IMR-90 (cell line): Measurements from ENCODE around the gene CARNS1. TPM values are rescaled to one million over a fixed set of nuclear protein-coding genes. Genes with fewer than 3 reads are reported as not detected.

ENCODE experiments used
- ATAC-seq: fragments of 200-7000 bp; cut with Tn5 transposase; 2 replicates; pipeline ENCODE4 v1.9.1; 2020; ENCODE audit warnings: low read depth, mild to moderate bottlenecking, moderate library complexity
- BruUV-seq: library from RNA; stranded (reverse); fragments of 400-500 nt; replicated peaks from 2 replicates; lab custom pipeline; 2021; lab: Mats Ljungman, UMichigan
- CTCF ChIA-PET: fragments of 300-600 bp; formaldehyde crosslinking; extraction: SDS; loops from one replicate; lab custom pipeline; 2021; ENCODE audit warnings: antibody characterized with exemption; lab: Yijun Ruan, JAX
- POLR2A ChIA-PET: fragments of 300-600 bp; sonication (Branson Sonifier 250); formaldehyde crosslinking; loops from one replicate; lab custom pipeline; 2022; ENCODE audit warnings: antibody characterized with exemption; ENCODE audit not compliant: unreplicated experiment; lab: Charles Lee
- DNase-seq: peaks from one replicate; pipeline ENCODE4 v3.0.0; 2013
- H2AFZ ChIP-seq: replicated peaks from 2 replicates; pipeline ENCODE3; 2013; ENCODE audit warnings: low read length, mild to moderate bottlenecking; ENCODE audit not compliant: poor library complexity
- H2AK5ac ChIP-seq: 2 replicates; pipeline ENCODE4 v1.6.1; 2013; ENCODE audit warnings: low read depth, low read length, inconsistent platforms
- H2AK9ac ChIP-seq: replicated peaks from 2 replicates; pipeline ENCODE3; 2013; ENCODE audit warnings: mild to moderate bottlenecking, low read depth, low read length, moderate library complexity; ENCODE audit not compliant: poor library complexity
- H2BK120ac ChIP-seq: 2 replicates; pipeline ENCODE4 v1.6.1; 2013; ENCODE audit warnings: low read depth, low read length, inconsistent platforms
- H2BK15ac ChIP-seq: 3 replicates; pipeline ENCODE4 v1.6.1; 2013; ENCODE audit warnings: low read depth, low read length, inconsistent platforms
- H2BK20ac ChIP-seq: 2 replicates; pipeline ENCODE4 v1.6.1; 2013; ENCODE audit warnings: low read depth, mild to moderate bottlenecking, inconsistent platforms, low read length, moderate library complexity
- H2BK5ac ChIP-seq: 2 replicates; pipeline ENCODE4 v1.6.1; 2013; ENCODE audit warnings: mild to moderate bottlenecking, low read depth, low read length, inconsistent platforms; ENCODE audit not compliant: poor library complexity, severe bottlenecking
- H3K14ac ChIP-seq: replicated peaks from 2 replicates; pipeline ENCODE4 v1.6.1; 2013; ENCODE audit warnings: low read depth, low read length, inconsistent platforms
- H3K18ac ChIP-seq: 2 replicates; pipeline ENCODE4 v1.6.1; 2013; ENCODE audit warnings: low read depth, low read length, control low read depth
- H3K23ac ChIP-seq: 2 replicates; pipeline ENCODE4 v1.6.1; 2013; ENCODE audit warnings: low read depth, low read length, inconsistent platforms
- H3K27ac ChIP-seq: 2 replicates; pipeline ENCODE4 v1.5.1; 2013; ENCODE audit warnings: mild to moderate bottlenecking, control low read depth, low read length; ENCODE audit not compliant: insufficient read depth
- H3K27me3 ChIP-seq: 2 replicates; pipeline ENCODE4 v1.6.1; 2013; ENCODE audit warnings: low read length; ENCODE audit not compliant: control insufficient read depth, insufficient read depth
- H3K36me3 ChIP-seq: 2 replicates; pipeline ENCODE4 v1.6.1; 2013; ENCODE audit warnings: low read length, mixed read lengths; ENCODE audit not compliant: control insufficient read depth, insufficient read depth
- H3K4ac ChIP-seq: 2 replicates; pipeline ENCODE4 v1.6.1; 2013; ENCODE audit warnings: low read depth, low read length, inconsistent platforms
- H3K4me1 ChIP-seq: 2 replicates; pipeline ENCODE4 v1.6.1; 2013; ENCODE audit warnings: low read length, mixed read lengths; ENCODE audit not compliant: control insufficient read depth, insufficient read depth
- H3K4me2 ChIP-seq: 2 replicates; pipeline ENCODE4 v1.6.1; 2013; ENCODE audit warnings: low read depth, mild to moderate bottlenecking, control low read depth, low read length, moderate library complexity
- H3K4me3 ChIP-seq: 2 replicates; pipeline ENCODE4 v1.5.1; 2013; ENCODE audit warnings: low read depth, mild to moderate bottlenecking, control low read depth, low read length, moderate library complexity; ENCODE audit not compliant: insufficient read depth
- H3K56ac ChIP-seq: 2 replicates; pipeline ENCODE4 v1.6.1; 2013; ENCODE audit warnings: low read length, inconsistent platforms; ENCODE audit not compliant: insufficient read depth; ENCODE audit errors: extremely low read depth
- H3K79me1 ChIP-seq, 2 experiments: 2 replicates each; pipeline ENCODE4 v1.6.1; 2013; ENCODE audit warnings: low read length in 2 of 2, inconsistent platforms in 1 of 2, low read depth in 1 of 2
- H3K9ac ChIP-seq: 2 replicates; pipeline ENCODE4 v1.6.1; 2013; ENCODE audit warnings: low read depth, low read length, control low read depth
- H3K9me1 ChIP-seq: 2 replicates; pipeline ENCODE4 v1.6.1; 2013; ENCODE audit warnings: low read length, inconsistent platforms; ENCODE audit not compliant: insufficient read depth
- H3K9me3 ChIP-seq: 2 replicates; pipeline ENCODE4 v1.6.1; 2013; ENCODE audit warnings: low read length; ENCODE audit not compliant: control insufficient read depth, insufficient read depth
- H4K20me1 ChIP-seq: 2 replicates; pipeline ENCODE4 v1.6.1; 2013; ENCODE audit warnings: low read length, inconsistent platforms; ENCODE audit not compliant: insufficient read depth
- H4K5ac ChIP-seq: 2 replicates; pipeline ENCODE4 v1.6.1; 2013; ENCODE audit warnings: mild to moderate bottlenecking, low read depth, low read length, control low read depth
- H4K8ac ChIP-seq, 2 experiments: 2 replicates each; pipeline ENCODE4 v1.6.1; 2013; ENCODE audit warnings: low read depth in 2 of 2, low read length in 2 of 2, control low read depth in 1 of 2, inconsistent platforms in 1 of 2
- H4K91ac ChIP-seq: 2 replicates; pipeline ENCODE4 v1.6.1; 2013; ENCODE audit warnings: low read depth, low read length, inconsistent platforms; ENCODE audit not compliant: insufficient read depth
- BHLHE40 ChIP-seq: fragments of 150-350 bp; IDR thresholded peaks from 2 replicates; pipeline ENCODE4 v1.6.1; 2016; ENCODE audit warnings: mild to moderate bottlenecking, low read depth, low read length
- CEBPB ChIP-seq: IDR thresholded peaks from 2 replicates; pipeline ENCODE4 v1.6.1; 2012; ENCODE audit warnings: low read depth, low read length, improper control_type of control experiment
- CHD1 ChIP-seq: IDR thresholded peaks from 2 replicates; pipeline ENCODE4 v1.6.1; 2012; ENCODE audit warnings: low read depth, low read length, improper control_type of control experiment
- MAFK ChIP-seq: IDR thresholded peaks from 2 replicates; pipeline ENCODE4 v1.6.1; 2012; ENCODE audit warnings: low read depth, low read length, improper control_type of control experiment
- MAZ ChIP-seq: IDR thresholded peaks from 2 replicates; pipeline ENCODE4 v1.6.1; 2012; ENCODE audit warnings: low read depth, mild to moderate bottlenecking, low read length, improper control_type of control experiment, moderate library complexity, borderline replicate concordance
- MXI1 ChIP-seq: IDR thresholded peaks from 2 replicates; pipeline ENCODE4 v1.6.1; 2012; ENCODE audit warnings: low read depth, mild to moderate bottlenecking, low read length, moderate library complexity, borderline replicate concordance
- NFE2L2 ChIP-seq: fragments of 150-350 bp; IDR thresholded peaks from 2 replicates; pipeline ENCODE4 v1.6.1; 2016; ENCODE audit warnings: low read depth, mild to moderate bottlenecking, low read length
- POLR2A ChIP-seq: IDR thresholded peaks from 2 replicates; pipeline ENCODE4 v1.6.1; 2012; ENCODE audit warnings: mild to moderate bottlenecking, low read depth, low read length
- RAD21 ChIP-seq: IDR thresholded peaks from 2 replicates; pipeline ENCODE4 v1.6.1; 2012; ENCODE audit warnings: low read length, improper control_type of control experiment
- RCOR1 ChIP-seq: IDR thresholded peaks from 2 replicates; pipeline ENCODE4 v1.6.1; 2012; ENCODE audit warnings: mild to moderate bottlenecking, low read length, improper control_type of control experiment; ENCODE audit not compliant: insufficient replicate concordance
- RFX5 ChIP-seq: IDR thresholded peaks from 2 replicates; pipeline ENCODE4 v1.8.0; 2012; ENCODE audit warnings: low read depth, mild to moderate bottlenecking, low read length, moderate library complexity
- SMC3 ChIP-seq: fragments of 150-350 bp; IDR thresholded peaks from 2 replicates; pipeline ENCODE4 v1.6.1; 2016; ENCODE audit warnings: low read depth, mild to moderate bottlenecking, antibody characterized with exemption, low read length, moderate library complexity
- WGBS, 2 experiments: methylation state at CpG; one replicate each; pipeline versions ENCODE4 v1.1.5 to v1.1.7; 2013; ENCODE audit warnings: missing lambda C conversion rate in 2 of 2; ENCODE audit not compliant: insufficient read length in 1 of 2; ENCODE audit errors: extremely low coverage in 2 of 2; 5-methylcytosine and 5-hydroxymethylcytosine counted together
- dilution Hi-C: fragments of 300-500 bp; cut with HindIII; formaldehyde crosslinking; loops from one replicate; pipeline ENCODE4 v1.14.3; 2018; ENCODE audit warnings: low sequenced_read_pairs; ENCODE audit not compliant: unreplicated experiment
- in situ Hi-C: fragments of 300-500 bp; cut with MboI; formaldehyde crosslinking; loops from 3 replicates; pipeline ENCODE4 v1.14.3; 2019; ENCODE audit warnings: low sequenced_read_pairs, inconsistent platforms, mixed read lengths
- intact Hi-C: fragments of 100-400 bp; cut with micrococcal nuclease; formaldehyde crosslinking; loops from 2 replicates; pipeline ENCODE4 v1.10.0; 2022
- polyA plus RNA-seq, 3 experiments: library from polyadenylated mRNA; depleted of rRNA; stranded (reverse); fragments of >200 nt; gene quantifications; 2 replicates each; pipeline ENCODE4 v1.2.3, GENCODE V29; 2012; ENCODE audit warnings: low replicate concordance in 1 of 3
- total RNA-seq: library from RNA; depleted of rRNA; stranded (reverse); fragments of >200 nt; gene quantifications from 2 replicates; pipeline ENCODE4 v1.2.3, GENCODE V29; 2012
- TF ChIP-seq, protein P1 (sequence below): fragments of 150-350 bp; IDR thresholded peaks from 2 replicates; pipeline ENCODE4 v1.6.1; 2017; ENCODE audit warnings: mild to moderate bottlenecking, antibody characterized with exemption, low read length, low read depth
- TF ChIP-seq, protein P2 (sequence below): fragments of 150-350 bp; IDR thresholded peaks from 2 replicates; pipeline ENCODE4 v1.6.1; 2016; ENCODE audit warnings: low read depth, mild to moderate bottlenecking, low read length, moderate library complexity, borderline replicate concordance

CARNS1 gene
- total and polyA plus RNA-seq, 2 of the 4 experiments (the other 2 are of a cell fraction) = under 0.01 to 0.32 TPM

DNA sequence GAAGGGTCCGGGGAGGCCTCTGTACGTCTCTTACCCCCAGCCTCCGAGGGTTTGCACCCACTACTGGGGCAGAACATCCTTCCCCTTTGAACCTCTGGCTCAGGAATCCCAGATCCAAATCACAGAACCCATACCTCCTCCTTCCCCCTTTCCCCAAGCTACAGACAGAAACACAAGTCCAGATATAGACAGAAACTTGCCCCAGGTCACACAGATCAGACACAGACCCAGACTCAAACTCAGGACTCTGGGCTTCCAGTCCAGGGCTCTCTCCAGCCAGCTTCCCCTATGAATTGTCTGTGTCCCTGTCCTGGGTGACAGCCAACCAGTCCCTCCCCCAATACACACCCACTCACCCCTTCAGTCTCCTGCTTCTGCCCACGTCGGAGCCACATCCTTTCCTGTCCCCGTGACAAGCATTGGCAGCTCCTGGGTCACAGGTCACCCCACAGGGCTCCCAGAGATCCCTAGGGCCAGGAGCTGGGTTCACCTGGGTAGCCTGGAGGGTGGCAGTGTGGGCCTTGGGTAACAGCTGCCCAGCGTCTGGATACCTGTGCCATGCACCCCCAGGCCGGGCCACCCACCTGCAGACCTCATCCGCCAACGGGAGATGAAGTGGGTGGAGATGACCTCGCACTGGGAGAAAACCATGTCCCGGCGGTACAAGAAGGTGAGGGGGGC is 10.8 kb upstream of the CARNS1 start:
- no peak for ATAC-seq
- Histone ChIP-seq H4K20me1 (peaks cover 14% of the 10 kb centered on the region), H3K14ac (no peak overlapping the region), H3K4me1 (peaks cover 11% of the 10 kb centered on the region), H3K56ac (no peak overlapping the region), H4K5ac (no peak overlapping the region), H3K27me3 (peaks cover 24% of the 10 kb centered on the region), H3K9me1 (no peaks in the 10 kb centered on the region), H3K23ac (no peak overlapping the region), H4K8ac (no peak overlapping the region), H3K4ac (no peak overlapping the region), H2AFZ (no peak overlapping the region), H2BK15ac (no peak overlapping the region), H3K18ac (no peak overlapping the region), H2BK120ac (no peak overlapping the region), H3K79me1 (peaks cover 8 to 15% of the 10 kb centered on the region in 2 experiments; a peak in 3 of 4 replicates), H3K4me2 (no peak overlapping the region), H3K9me3 (no peaks in the 10 kb centered on the region), H3K27ac (no peak overlapping the region), H3K9ac (no peak overlapping the region), H2BK20ac (no peak overlapping the region), H2AK5ac (no peak overlapping the region), H2BK5ac (no peak overlapping the region), H3K4me3 (no peak overlapping the region), H2AK9ac (no peak overlapping the region), H3K36me3 (peaks cover 7% of the 10 kb centered on the region; the same call in 1 of the 2 replicates), H4K91ac (no peak overlapping the region)
- dilution Hi-C loops (no loop called here), in situ Hi-C loops (no loop called here), intact Hi-C loops (no loop called here)
- TF ChIP-seq, protein P1, sequence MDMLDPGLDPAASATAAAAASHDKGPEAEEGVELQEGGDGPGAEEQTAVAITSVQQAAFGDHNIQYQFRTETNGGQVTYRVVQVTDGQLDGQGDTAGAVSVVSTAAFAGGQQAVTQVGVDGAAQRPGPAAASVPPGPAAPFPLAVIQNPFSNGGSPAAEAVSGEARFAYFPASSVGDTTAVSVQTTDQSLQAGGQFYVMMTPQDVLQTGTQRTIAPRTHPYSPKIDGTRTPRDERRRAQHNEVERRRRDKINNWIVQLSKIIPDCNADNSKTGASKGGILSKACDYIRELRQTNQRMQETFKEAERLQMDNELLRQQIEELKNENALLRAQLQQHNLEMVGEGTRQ = no peak
- TF ChIP-seq MAFK (no peak), MAZ (no peak), RFX5 (no peak), RAD21 (no peak), NFE2L2 (no peak), BHLHE40 (no peak), MXI1 (no peak), CEBPB (no peak), CHD1 (no peak), POLR2A (no peak), RCOR1 (no peak), SMC3 (no peak)
- TF ChIP-seq, protein P2, sequence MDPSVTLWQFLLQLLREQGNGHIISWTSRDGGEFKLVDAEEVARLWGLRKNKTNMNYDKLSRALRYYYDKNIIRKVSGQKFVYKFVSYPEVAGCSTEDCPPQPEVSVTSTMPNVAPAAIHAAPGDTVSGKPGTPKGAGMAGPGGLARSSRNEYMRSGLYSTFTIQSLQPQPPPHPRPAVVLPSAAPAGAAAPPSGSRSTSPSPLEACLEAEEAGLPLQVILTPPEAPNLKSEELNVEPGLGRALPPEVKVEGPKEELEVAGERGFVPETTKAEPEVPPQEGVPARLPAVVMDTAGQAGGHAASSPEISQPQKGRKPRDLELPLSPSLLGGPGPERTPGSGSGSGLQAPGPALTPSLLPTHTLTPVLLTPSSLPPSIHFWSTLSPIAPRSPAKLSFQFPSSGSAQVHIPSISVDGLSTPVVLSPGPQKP = no peak
- no peak for DNase-seq
- no TSS peak for BruUV-seq
- ChIA-PET POLR2A (no interaction called here), CTCF (no interaction called here)
- WGBS, 2 experiments = 54% methylated on average over 2 of the region's 13 CpGs; no CpG with 5 or more reads in 1 of the 2 experiments
